Left hindlimb (tissue), 1 donor: ENCODE data around the gene GNG13.
"Not testable (repeated sequence)": the region's sequence is repeated elsewhere in the genome, so short reads cannot be mapped to it uniquely, and the experiment has no call there.

Experiments used
- DNase-seq: peaks from one replicate; pipeline ENCODE4 v3.0.0-alpha.2; 2018

Gene GNG13

DNA sequence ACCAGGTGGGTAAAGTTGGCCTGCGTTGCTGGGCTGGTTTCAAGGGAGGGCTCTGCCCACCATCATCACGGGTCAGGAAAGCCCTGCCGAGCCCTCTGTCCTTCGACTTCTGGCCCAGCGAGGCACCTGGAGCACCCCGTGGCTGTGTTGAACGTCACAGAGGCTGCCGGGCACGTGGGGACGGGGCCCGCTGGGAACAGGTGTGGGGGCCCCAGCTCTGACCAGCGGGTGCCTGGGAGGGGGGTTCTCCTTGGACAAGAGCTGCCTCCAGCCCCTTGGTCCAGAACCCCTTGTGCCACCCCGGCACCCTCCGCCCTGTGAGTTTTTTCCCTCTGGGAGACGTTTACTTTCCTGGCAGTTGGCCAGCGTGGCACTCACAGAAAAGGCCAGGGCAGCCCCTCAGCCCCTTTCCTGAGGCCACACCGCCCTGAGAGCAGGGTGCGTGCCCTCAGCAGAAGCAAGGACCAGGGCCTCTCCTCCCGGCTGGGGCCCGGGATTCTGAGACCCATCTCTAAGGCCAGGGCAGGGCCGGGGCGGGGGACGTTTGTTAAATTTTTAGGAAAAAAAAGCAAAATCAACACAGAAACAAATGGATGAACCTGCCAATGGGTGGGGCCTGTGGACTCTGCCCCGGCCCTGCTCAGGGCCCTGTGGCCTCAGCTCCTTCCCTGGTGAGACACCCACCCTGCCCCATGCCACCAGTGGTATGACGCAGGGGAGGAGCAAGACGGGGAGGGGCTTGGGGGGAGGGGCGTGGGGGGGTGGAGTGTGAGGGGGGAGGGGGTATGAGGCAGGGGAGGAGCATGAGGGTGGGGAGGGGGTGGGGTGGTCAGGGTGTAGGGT is 31.3 kb upstream of the GNG13 start:
- no peak for DNase-seq

DNA sequence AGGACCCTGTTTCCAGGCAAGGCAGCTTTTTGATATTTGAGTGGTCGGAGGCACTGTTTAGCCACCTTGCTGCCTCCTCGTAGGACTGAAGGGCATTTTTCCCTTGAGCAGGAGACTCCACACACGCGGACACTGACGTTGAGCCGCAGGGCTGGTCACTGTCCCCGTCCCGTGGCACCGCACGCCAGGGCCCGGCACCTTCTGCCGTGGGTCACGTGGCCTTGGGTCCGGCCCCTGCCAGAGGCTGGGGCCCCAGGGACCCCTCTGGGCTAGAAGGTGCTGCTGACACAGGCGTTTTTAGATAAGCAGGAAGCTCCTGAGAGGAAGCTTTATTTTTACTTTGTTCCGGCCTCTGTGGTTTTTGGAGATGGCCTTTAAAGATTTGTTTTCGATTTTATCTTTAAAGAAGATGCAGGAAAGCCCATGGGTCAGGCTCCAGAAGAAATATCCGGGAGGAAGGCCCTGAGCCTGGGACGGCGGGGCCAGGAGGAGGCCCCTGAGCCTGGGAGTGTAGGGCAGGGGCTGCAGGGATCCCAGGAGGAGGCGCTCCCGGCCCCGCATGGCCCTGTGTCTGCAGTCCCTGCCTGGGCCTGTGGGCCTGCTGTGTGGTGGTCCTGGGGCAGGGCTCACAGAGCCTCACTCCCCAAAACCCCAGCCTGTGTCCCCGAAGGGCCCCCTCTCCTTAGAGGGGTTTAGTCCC is 30.5 kb upstream of the GNG13 start:
- DNase-seq = no peak

DNA sequence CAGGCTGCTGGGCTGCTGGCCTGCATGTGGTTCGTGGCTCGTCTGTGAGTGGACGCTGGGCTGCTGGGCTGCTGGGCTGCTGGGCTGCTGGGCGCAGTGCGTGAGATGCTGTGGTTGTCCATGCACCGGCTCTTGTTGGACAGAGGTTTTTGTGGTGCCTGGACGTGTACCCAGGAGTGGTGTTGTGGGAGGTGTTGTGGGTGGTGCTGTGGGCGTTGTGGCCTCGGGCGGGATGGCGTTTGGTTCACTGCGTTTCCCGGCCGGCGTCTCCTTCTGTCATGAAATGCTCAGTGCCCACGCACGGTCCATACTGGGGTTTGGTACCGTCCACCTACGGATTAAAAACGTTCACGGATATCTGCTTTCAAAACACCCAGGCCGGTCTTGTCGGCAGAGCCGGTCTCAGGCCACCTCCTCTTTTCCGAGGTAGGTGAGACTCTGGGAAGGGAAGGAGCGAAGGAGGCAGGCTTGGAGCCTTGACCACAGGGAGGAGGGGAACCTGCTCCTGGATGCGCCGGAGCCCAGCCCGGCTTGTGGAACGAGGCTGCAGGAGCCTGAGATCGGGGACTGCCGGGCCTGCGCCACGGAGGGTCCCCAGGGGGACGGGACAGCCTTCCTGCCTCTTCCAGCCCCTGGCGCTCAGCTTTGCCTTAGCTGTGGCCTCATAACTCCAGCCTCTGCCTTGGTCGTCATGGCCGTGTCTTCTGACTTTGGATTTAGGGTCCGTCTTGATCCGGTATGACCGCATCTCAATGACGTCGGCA is 29.8 kb upstream of the GNG13 start:
- DNase-seq = no peak

DNA sequence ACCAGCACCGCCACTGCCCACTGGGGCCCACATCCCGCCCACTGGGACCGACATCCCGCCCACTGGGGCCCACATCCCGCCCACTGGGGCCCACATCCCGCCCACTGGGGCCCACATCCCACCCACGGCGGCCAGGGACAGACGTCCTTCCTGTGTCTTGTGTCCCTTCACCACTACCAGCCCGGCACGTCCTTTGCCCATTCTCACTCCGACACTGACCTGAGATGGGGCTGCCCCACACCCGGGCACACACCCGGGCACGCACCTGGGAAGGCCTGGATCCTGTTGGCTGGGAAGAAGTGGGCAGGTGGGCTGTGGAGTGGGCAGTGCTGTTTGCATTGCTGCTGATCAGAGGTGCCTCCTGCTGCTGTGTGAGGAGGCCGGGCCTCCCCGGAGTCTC is 28.4 kb upstream of the GNG13 start:
- DNase-seq = no peak

DNA sequence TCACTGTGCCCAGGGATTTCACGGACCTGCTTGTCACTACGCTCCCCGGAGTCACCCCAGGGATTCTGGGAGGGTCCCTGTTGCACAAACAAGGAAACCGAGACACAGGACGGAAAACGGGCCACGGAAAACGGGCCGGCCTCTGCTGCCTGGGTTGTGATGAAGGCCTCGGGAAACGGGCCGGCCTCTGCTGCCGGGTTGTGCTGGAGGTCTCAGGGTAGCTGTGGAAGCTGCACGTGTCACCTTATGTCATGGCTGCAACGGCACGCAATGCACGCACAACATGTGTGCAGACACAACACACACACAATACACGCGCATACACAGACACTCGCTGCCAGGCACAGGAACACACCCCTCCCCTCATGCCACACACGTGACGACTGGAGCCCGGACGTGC is 27.0 kb upstream of the GNG13 start:
- DNase-seq = no peak

DNA sequence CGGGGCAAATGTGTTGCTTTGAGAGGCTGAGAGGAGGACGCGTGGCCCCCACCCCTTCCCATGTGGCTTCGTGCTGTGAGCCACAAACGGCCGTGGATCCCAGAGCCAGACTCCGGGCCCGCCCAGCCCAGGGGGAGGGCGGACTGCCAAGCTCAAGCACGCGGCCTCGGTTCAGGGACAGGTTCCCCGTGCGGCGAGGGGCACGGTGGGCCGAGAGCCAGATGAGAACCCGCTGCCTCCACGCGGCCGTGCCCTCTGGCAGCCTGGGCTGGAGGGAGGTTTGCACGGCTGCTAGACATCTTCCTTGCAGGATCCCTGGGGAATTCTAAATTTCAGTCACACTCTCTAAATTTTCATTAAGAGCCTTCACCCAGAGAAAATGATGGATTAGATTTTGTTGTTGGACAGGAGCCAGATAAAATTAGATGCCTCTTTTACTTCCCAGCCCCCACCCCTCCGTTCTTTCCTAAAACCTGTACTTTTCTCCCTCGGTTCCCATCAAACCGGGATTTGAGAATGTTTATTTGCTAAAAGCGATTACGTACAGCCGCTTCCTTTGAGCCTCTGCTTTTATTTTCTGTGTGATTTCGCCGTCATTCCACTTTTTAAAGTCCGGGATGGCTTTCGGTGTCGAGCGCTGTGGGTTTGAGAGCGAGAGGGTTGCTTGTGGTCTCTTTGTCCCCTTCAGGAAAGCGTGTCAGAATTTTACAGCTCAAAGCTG is 25.0 kb upstream of the GNG13 start:
- DNase-seq = peak; percentile 85

DNA sequence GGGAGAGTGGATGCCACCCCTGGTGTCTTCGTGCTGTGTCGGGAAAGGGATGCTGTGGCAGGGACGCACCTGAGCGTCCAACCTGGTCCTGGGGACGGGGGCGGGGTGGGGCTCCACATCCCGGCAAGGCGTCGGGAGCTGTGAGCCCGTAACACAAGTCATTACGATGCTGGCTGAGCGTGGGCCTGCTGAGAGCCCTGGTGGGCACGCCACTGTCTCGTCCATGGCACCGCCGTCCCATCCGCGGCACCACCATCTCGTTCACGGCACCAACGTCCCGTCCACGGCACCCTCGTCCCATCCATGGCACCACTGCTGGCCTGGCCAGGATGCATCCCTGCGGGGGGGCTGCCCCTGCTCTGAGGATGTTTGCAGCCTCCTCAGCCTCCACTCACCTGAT is 24.1 kb upstream of the GNG13 start:
- no peak for DNase-seq

DNA sequence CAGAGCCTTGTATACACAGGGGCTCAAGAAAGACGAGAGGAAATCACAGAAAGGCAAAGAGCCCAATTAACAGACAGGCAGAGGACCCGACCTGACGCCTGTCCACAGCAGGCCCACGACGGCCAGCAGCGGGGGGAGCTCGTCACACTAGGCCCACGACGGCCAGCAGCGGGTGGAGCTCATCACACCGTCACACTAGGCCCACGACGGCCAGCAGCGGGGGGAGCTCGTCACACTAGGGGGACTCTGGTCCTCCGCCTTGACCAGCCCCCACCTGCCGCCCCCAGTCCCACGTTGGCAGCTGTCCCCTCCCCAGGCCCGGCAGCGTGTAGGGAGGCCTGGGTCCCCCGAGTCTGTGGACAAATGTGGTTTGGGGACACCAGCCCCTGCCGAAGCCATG is 23.7 kb upstream of the GNG13 start:
- DNase-seq = no peak

DNA sequence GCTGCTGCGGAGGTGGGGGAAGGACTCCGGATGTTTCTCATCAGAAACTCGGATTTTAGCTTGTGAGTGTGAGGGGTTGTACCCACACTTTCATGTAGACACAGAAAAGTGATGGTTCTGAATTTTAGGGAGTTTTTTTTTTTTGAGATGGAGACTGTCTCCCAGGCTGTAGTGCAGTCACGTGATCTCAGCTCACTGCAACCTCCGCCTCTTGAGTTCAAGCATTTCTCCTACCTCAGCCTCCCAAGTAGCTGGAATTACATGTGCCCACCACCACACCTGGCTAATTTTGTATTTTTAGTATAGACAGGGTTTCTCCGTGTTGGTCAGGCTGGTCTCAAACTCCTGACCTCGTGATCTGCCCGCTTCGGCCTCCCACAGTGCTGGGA is 22.4 kb upstream of the GNG13 start:
- DNase-seq = no peak

DNA sequence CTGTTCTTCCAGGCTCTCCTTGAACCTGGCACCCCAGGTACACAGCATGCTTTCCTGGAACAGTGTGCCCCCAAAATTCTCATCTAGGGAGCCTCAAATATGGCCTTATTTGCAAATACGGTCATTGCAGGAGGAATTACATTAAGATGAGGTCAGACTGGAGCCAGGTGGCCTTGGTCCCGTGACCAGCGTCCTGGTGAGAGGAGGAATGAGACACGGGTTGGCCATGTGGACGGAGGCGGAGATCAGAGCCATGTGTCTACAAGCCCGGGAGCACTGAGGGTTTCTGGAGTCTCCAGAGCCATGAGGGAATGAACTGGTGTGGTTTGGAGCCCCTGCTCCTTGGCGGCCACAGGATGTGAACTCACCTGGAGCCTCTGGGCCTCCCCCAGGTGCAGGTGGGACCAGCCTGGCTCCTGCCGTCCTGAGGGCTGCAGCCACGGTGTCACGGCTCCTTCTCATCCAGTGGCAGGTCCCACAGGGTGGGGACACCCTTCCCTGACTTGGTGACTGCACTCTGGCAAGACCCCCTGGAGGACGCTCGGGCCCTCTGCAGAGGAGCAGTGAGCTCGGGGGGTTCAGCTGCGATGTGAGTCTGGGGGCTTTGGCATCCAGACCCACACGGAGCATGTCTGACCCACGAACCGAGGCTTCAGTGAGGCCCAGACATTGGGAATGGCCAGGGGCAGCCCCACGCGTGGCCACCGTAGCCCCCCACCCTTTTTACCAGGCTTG is 21.8 kb upstream of the GNG13 start:
- DNase-seq = no peak

DNA sequence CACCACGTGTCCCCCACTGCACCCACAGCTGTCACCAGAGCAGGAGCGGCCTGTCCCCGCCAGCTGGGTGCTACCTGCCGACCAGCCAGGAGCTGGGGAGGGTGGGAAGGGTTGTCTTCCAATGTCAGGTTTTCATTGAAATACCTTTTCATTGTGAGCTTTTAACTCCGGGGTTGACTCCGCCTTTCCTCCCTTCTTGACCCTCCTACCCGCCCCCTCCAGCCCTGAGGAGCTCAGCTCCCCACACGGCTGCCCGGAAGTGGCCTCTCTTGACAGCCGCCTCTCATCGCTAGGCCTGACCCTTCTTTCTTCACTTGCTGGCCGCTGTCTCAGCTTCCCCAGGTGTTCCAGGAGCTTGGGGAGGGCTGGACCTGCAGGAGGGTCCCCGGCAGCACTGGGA is 21.2 kb upstream of the GNG13 start:
- no peak for DNase-seq

DNA sequence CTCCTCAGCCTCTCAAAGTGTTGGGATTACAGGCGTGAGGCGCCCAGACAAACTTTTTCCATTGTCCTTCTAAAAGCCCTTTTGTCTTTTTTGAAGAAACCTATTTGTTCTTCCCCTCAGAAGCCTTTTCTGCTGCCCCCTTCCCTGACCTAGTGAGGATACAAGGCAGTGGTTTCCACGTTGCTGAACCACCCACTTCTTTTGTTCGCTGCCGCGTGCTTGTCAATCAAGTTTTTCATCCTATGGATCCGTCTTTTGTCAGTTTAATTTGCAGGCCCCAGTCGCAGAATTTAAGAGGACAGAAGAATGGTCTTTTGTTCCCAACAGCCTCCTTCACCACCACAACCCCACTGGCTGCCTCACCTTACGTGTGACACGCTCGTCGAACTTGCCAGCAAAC is 20.2 kb upstream of the GNG13 start:
- DNase-seq = no peak

DNA sequence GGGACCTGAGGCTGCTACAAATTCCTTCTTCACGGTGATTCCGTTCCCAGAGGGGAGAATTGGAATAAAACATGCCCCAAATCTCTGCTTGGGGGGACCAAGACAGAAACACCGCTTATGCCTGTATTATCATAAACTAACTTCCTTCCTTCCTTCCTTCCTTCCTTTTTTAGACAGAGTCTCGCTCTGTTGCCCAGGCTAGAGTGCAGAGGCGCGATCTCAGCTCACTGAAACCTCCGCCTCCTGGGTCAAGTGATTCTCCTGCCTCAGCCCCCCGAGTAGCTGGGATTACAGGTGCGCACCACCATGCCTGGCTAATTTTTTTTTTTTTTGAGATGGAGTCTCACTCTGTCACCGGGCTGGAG is 19.5 kb upstream of the GNG13 start:
- DNase-seq = not testable (repeated sequence)

DNA sequence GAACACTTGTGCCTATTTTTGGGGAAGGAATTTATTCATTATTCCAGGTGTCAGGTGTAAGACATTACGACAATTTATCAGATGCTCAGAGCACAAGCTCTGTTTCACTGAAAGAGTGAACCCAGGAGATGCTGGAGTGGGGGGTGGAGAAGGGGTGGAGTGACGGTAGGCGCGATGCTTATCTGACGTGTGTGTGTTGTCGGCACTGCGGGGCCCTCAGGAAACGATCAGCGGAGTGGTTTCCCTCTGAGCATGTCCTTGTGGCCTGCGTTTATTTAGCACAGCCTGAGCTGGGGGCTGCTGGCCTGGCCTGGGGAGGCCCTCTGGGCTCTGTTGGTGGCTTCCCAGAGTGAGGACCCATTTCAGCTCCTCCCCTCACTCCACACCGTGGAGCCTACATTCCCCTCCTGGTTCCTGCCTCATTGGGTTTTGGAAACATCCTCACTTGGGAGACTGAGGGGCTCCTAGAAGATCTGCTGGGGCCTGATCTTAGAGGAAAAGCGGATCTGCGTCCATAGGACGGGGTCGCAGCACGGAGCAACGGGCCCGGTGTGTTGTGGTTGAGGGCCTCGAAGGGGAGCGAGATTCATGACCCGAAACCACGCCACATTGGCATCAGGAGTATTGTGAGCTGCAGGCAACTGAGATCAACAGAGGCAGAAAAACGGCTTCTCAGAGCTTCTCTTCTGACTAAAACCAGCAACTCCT is 19.0 kb upstream of the GNG13 start:
- no peak for DNase-seq

DNA sequence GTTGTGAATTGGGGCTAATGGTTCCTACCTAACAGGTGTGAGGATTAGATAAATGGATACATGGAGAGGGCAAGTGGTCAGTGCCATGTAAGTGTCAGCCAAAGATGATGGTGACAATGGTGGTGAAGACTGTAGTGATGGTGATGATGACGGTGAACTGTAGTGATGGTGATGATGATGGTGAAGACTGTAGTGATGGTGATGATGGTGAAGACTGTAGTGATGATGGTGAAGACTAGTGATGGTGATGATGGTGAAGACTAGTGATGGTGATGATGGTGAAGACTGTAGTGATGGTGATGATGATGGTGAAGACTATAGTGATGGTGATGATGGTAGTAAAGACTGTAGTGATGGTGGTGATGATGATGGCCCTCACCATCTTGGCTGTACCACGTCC is 18.1 kb upstream of the GNG13 start:
- no peak for DNase-seq

DNA sequence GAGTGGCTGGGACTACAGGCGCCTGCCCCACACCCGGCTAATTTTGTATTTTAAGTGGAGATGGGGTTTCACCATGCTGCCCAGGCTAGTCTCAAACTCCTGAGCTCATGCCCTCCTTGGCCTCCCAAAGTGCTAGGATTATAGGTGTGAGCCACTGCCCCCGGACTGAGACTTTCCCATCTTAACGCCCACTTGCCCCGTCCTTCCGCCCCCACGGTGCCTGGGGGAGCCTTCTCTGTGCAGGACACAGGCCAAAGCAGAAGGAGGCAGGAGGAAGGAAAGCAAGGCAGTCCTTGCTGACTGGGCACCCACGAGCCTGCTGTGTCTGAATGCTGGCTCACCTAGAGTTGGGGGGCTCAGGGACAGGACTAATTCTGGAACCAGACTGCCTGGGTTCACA is 17.6 kb upstream of the GNG13 start:
- DNase-seq = no peak

DNA sequence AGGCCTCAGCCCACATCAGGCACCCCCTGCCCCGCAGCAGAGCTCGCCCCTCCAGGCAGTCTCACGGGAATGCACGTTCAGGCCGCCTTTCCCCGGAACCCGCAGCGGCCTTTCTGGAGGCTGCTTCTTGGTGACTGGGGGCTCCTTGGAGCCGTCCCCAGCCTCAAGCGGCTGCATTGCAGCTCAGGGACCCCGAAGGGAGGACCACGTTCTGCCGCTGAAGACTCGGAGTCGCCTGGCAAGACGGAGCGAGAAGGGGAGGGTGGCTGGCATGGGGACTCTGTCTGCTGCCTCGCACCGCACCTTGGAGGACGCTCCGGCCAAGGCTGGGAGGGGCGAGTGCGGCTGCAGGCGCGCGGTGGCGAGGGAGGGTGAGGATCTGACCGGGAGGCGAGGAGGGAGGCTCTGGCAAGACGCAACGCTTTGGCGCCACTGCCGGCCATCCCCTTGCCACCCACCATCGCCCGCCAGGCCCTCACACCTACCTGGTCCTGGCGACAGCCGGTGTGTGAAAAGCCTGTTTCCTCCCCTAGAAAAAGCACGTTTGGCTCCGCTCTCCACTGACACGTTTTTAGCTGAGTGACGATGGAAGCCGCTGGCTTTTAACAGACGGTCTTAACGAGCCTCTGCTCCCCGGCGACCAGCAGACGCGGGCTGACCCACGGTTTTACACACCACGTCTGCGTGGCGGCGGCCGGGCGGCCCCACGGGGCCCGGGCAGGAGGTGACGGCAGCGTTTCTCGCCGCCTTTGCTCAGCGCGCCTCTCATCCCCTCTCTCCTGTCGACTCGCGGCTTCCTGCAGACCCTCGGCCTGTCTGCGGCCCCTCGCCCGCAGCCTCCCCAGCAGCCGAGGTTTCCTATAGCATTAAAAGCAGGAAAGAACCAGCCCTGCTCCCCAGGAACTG is 16.7 kb upstream of the GNG13 start:
- DNase-seq = no peak

DNA sequence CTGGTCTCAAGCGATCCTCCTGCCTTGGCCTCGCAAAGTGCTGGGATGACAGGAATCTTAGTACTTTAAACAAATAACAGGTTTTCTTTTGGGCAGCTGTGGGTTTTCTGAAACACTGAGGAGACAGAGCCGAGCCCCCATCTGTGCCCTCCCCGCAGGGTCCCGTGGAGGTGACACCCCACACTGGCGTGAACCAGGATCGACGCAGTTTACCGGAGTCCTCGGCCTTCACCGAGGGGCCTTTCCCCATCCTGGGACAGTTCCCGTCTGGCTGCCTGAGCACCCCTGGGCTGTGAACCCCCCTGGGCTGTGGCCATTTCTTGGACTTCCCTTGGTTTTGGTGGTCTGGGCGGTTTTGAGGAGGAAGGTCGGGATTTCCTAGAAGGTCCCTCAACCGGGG is 15.3 kb upstream of the GNG13 start:
- DNase-seq = no peak

DNA sequence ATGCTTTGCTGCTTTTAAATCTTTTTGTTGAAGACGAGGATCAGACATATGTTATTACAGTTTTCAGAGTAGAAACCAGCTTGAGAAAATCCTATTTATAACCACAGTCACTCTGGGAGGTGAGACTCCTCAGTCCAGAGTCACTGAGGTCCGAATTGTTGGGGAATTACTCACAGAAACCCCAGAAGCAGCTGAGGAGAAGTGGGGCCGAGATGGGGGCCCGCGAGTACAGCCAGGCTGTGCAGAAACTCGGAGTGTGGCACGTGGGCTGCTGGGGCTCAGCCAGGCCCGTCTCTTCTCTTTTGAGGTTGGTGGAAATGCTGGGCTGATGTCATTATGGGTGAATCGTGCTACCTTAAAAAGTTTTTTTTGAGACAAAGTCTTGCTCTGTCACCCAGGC is 14.4 kb upstream of the GNG13 start:
- DNase-seq = no peak

DNA sequence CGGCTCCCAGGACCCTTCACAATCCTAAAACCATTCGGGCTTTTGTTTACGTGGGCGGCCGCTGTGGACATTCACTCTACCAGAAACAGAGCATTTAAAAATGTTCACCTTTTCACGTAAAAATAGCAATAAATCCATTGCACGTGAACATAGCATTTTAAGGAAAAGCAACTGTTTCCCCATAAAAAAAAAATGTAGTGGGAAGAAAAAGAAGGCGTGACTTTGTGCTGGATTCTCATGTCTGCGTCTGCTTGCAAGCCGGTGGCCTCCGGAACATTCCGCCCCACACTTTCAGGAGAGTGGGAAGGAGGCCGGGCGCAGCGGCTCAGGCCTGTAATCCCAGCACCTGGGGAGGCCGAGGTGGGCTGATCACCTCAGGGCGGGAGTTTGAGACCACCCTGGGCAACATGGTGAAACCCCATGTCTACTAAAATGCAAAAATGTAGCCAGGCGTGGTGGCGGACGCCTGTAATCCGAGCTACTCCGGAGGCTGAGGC is 13.4 kb upstream of the GNG13 start:
- no peak for DNase-seq
